ENCODE measurements around the gene ZNF423. TPM values are rescaled to one million over a fixed set of nuclear protein-coding genes. Genes with fewer than 3 reads are reported as not detected.

The ZNF423 gene
- total RNA-seq, 1 donor from 2014 or later: 19.8 TPM

DNA sequence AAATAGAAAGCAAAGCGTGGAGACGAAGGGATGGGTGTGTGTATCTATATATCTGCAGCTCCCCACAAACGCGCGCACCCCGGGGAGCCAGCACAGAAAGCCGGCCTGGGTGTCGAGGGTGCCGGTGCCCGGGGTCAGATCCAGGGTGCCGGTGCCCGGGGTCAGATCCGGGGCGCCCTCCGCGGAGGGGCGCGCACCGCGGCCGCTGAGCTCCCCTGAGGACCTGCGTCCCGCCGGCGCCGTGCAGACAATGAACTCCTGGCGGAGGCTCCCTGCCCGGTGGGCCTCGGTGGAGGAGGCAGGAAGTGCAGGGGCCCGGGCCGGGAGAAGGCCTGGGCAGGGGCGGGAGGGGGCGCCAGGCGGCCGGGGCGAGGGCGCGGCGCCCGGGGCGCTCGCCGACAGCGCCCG, 1.1 kb downstream of the ZNF423 start:
- peak overlapping the region; percentile 91 for H3K27ac Mint-ChIP-seq
- TF ChIP-seq, protein P1, sequence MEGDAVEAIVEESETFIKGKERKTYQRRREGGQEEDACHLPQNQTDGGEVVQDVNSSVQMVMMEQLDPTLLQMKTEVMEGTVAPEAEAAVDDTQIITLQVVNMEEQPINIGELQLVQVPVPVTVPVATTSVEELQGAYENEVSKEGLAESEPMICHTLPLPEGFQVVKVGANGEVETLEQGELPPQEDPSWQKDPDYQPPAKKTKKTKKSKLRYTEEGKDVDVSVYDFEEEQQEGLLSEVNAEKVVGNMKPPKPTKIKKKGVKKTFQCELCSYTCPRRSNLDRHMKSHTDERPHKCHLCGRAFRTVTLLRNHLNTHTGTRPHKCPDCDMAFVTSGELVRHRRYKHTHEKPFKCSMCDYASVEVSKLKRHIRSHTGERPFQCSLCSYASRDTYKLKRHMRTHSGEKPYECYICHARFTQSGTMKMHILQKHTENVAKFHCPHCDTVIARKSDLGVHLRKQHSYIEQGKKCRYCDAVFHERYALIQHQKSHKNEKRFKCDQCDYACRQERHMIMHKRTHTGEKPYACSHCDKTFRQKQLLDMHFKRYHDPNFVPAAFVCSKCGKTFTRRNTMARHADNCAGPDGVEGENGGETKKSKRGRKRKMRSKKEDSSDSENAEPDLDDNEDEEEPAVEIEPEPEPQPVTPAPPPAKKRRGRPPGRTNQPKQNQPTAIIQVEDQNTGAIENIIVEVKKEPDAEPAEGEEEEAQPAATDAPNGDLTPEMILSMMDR (IDR thresholded peaks at IDR 0.05; ENCODE audit: unreplicated experiment): no peak
- H3K36me3 Mint-ChIP-seq: no peaks in the 10 kb centered on the region
- H3K4me3 Mint-ChIP-seq: peak overlapping the region; percentile 85
- peaks cover 48% of the 10 kb centered on the region for H3K4me1 Mint-ChIP-seq
- peak in 1 of 2 experiments; percentile 60 for DNase-seq (ENCODE audit: low spot score in 2 of 2, unreplicated experiment in 2 of 2)
- peaks cover 12% of the 10 kb centered on the region for H3K27me3 Mint-ChIP-seq (ENCODE audit: low read depth)
- H3K9me3 Mint-ChIP-seq: no peaks in the 10 kb centered on the region

DNA sequence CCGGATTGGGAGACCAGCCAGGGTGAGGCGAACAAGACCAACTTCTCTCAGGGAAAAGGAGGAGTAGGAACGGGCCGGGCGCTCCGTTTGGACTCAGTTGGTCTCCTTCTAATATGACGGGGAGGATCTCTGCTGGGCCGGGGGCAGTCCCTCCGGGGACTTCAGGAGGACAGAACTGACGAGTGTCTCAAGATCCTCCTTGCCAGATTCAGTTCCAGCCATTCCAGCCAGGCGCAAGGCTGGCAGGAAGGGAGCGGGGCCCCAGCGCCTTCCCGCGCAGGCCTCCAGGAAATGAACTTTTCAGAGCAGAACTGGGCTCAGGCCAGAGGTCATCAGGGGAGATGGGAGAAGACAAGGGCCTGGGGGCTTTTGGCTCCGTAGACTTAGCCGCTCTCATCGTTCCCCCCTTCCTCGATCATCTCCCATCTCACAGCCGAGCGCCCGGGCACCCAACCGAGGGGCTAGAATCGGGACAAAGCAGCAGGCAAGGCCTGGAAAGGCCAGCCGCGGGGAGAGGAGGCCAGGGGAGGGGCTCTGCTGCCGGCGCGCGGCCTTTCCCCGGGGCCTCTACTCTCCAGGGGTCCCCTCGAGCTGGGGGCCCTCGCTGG, 1.6 kb downstream of the ZNF423 start:
- TF ChIP-seq, protein P1 (IDR thresholded peaks at IDR 0.05; ENCODE audit: unreplicated experiment): no peak
- DNase-seq (ENCODE audit: low spot score in 2 of 2, unreplicated experiment in 2 of 2): peak in 1 of 2 experiments; percentile 51
- H3K9me3 Mint-ChIP-seq: no peaks in the 10 kb centered on the region

DNA sequence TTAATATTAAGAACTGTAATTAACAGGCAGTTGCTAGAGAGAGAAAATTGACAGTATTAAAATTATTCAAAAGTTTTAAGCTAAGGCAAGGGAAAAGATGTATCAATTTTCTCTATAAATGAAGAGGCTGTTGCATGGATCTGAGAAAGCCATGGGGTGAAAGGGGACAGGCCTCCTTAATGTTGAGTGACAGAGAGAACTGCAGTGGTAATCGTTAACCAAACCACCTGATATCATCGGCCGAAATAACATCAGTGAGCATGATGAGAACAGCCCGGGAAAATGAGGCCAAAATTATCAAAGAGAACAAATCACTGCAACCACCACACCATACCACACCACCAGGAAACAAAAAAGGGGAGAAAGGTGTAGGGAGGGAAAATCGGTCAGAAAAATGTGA, 3.6 kb downstream of the ZNF423 start:
- Mint-ChIP-seq H3K36me3 (no peaks in the 10 kb centered on the region), H3K9me3 (no peaks in the 10 kb centered on the region), H3K4me3 (peak overlapping the region; percentile 13), H3K27ac (peak overlapping the region; percentile 43), H3K4me1 (peaks cover 40% of the 10 kb centered on the region), H3K27me3 (ENCODE audit: low read depth) (no peaks in the 10 kb centered on the region)
- DNase-seq (ENCODE audit: low spot score in 2 of 2, unreplicated experiment in 2 of 2): no peak
- TF ChIP-seq, protein P1 (IDR thresholded peaks at IDR 0.05; ENCODE audit: unreplicated experiment): no peak

More for the DNA sequence above, 1.6 kb downstream of the ZNF423 start:
- Mint-ChIP-seq H3K4me1 (peaks cover 45% of the 10 kb centered on the region), H3K27ac (peak overlapping the region; percentile 91), H3K27me3 (ENCODE audit: low read depth) (peaks cover 8% of the 10 kb centered on the region), H3K36me3 (no peaks in the 10 kb centered on the region), H3K4me3 (peak overlapping the region; percentile 85)

GRCh38 chr16:49851468-49851787, 4.5 kb downstream of the ZNF423 start:
- Mint-ChIP-seq H3K4me3 (no peak overlapping the region), H3K4me1 (peaks cover 40% of the 10 kb centered on the region), H3K27me3 (ENCODE audit: low read depth) (no peaks in the 10 kb centered on the region), H3K36me3 (no peaks in the 10 kb centered on the region), H3K9me3 (no peaks in the 10 kb centered on the region), H3K27ac (no peak overlapping the region)
- DNase-seq (ENCODE audit: low spot score in 2 of 2, unreplicated experiment in 2 of 2): no peak
- TF ChIP-seq, protein P1 (IDR thresholded peaks at IDR 0.05; ENCODE audit: unreplicated experiment): no peak

DNA sequence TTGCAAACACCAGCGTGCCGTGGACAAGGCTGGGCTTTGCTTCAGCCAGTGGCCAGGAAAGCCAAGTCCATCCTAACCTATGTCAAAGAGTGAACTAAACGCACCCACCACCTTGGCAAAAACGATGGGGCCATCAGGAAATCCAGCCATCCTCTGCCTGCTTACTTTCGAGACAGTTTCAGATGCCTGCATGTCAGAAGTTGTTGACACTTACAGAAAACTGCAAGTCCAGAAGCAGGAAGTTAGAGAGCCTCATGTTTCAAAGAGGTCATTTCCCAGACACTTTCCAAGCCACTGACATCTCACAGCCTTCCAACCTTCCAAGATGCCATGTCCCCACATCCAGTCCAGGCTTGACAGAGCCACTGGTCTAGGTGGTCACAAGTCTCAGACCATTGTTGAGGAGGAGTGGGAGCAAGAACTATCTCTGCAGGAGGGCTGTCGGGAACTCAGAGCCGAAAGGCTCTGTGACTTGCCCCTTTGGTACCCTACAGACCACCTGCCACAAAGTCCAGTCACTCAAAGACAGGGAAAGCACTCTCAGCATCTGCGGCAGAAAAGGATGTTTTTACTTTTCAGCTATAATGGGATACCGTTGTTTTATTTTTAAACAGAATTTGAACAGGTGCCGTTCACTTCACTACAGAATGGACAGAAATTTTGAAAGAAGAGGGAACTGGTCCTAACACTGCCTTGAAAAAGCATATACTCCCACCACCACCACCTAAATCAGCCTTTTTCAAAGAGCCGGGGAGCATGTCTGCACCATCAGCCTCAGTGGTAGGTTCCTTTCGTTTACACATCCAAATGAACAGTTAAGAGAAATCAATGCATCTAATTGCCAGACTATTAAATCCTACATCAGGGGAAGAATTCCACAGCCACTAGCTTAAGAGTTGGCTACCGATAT, 5.1 kb downstream of the ZNF423 start:
- no peak for DNase-seq (ENCODE audit: low spot score in 2 of 2, unreplicated experiment in 2 of 2)
- no peak overlapping the region for H3K4me3 Mint-ChIP-seq
- no peak overlapping the region for H3K27ac Mint-ChIP-seq
- no peaks in the 10 kb centered on the region for H3K9me3 Mint-ChIP-seq
- TF ChIP-seq, protein P1 (IDR thresholded peaks at IDR 0.05; ENCODE audit: unreplicated experiment): no peak
- no peaks in the 10 kb centered on the region for H3K27me3 Mint-ChIP-seq (ENCODE audit: low read depth)
- peaks cover 40% of the 10 kb centered on the region for H3K4me1 Mint-ChIP-seq
- H3K36me3 Mint-ChIP-seq: no peaks in the 10 kb centered on the region
